RPMI7951 (cell line): Measurements from ENCODE around the gene HSPA4. TPM values are rescaled to one million over a fixed set of nuclear protein-coding genes. Genes with fewer than 3 reads are reported as not detected.

Experiments
- total RNA-seq: library from RNA; depleted of rRNA; stranded (reverse); fragments of >200 nt; shearing (Covaris generic); gene quantifications from 2 replicates; pipeline ENCODE4 v1.2.3, GENCODE V29; 2014; rRNA removed

The HSPA4 gene
- total RNA-seq, 1 experiment from 2014 or later, result 108 TPM

Other genes with a start within 250 kb of the HSPA4 start
- not detected in 2 replicates for gene SOWAHA, start 238.7 kb upstream of the HSPA4 start, total RNA-seq
- gene SHROOM1, start 221.4 kb upstream of the HSPA4 start, total RNA-seq, result 4.8 and 6.1 TPM in 2 replicates
- gene GDF9, start 185.5 kb upstream of the HSPA4 start, total RNA-seq, result 0.12 and 0.39 TPM in 2 replicates
- gene UQCRQ, start 185.4 kb upstream of the HSPA4 start, total RNA-seq, result 330 and 401 TPM in 2 replicates
- 0.29 and 0.84 TPM in 2 replicates for gene LEAP2, start 178.3 kb upstream of the HSPA4 start, total RNA-seq
- 23.8 and 27.4 TPM in 2 replicates for gene AFF4, start 88.4 kb upstream of the HSPA4 start, total RNA-seq
- gene ZCCHC10, start 25.5 kb upstream of the HSPA4 start, total RNA-seq, result 20.1 and 33.3 TPM in 2 replicates